Neuronal stem cell (in vitro differentiated cells): ENCODE results near the gene HSFX4.
"Not testable (repeated sequence)": the region's sequence is repeated elsewhere in the genome, so short reads cannot be mapped to it uniquely, and the experiment has no call there.

Experiments
- DNase-seq: peaks from one replicate; pipeline ENCODE4 v3.0.0-alpha.2; 2013; ENCODE audit warnings: low spot score
- H2AFZ ChIP-seq: one replicate; pipeline ENCODE4 v1.6.1; 2013; ENCODE audit warnings: mild to moderate bottlenecking, low read length, inconsistent platforms
- H2AK5ac ChIP-seq: 2 replicates; pipeline ENCODE4 v1.6.1; 2013; ENCODE audit warnings: low read depth, mild to moderate bottlenecking, inconsistent platforms, low read length, moderate library complexity, mixed read lengths
- H2BK120ac ChIP-seq: 2 replicates; pipeline ENCODE4 v1.6.1; 2013; ENCODE audit warnings: low read depth, mild to moderate bottlenecking, inconsistent platforms, low read length, moderate library complexity, mixed read lengths
- H2BK12ac ChIP-seq: one replicate; pipeline ENCODE4 v1.6.1; 2013; ENCODE audit warnings: low read length, inconsistent platforms
- H2BK15ac ChIP-seq: 2 replicates; pipeline ENCODE4 v1.6.1; 2013; ENCODE audit warnings: mild to moderate bottlenecking, low read length, inconsistent platforms, mixed read lengths
- H2BK5ac ChIP-seq: one replicate; pipeline ENCODE4 v1.6.1; 2013; ENCODE audit warnings: inconsistent platforms, mild to moderate bottlenecking, low read length, moderate library complexity
- H3K14ac ChIP-seq: one replicate; pipeline ENCODE4 v1.6.1; 2013; ENCODE audit warnings: low read length, inconsistent platforms
- H3K18ac ChIP-seq: 2 replicates; pipeline ENCODE4 v1.6.1; 2013; ENCODE audit warnings: low read length, inconsistent platforms
- H3K23ac ChIP-seq: 2 replicates; pipeline ENCODE4 v1.6.1; 2013; ENCODE audit warnings: low read depth, mild to moderate bottlenecking, mixed read lengths, low read length, inconsistent platforms; ENCODE audit not compliant: poor library complexity
- H3K27ac ChIP-seq: replicated peaks from 3 replicates; pipeline ENCODE4 v1.5.1; 2013; ENCODE audit warnings: low read length, inconsistent platforms
- H3K27me3 ChIP-seq, 3 experiments: 2 replicates each; pipeline ENCODE4 v1.6.1; 2013; ENCODE audit warnings: low read length in 3 of 3, mild to moderate bottlenecking in 2 of 3, inconsistent platforms in 1 of 3, low read depth in 1 of 3, mixed read lengths in 1 of 3, moderate library complexity in 1 of 3; ENCODE audit not compliant: control insufficient read depth in 3 of 3, insufficient read depth in 3 of 3
- H3K36me3 ChIP-seq, 2 donors: replicated peaks in 1 of 2; 2 replicates each; pipeline ENCODE4 v1.6.1; 2013; ENCODE audit warnings: low read length in 2 of 2; ENCODE audit not compliant: control insufficient read depth in 2 of 2, insufficient read depth in 2 of 2
- H3K4ac ChIP-seq: 2 replicates; pipeline ENCODE4 v1.6.1; 2013; ENCODE audit warnings: inconsistent platforms, mild to moderate bottlenecking, low read length, moderate library complexity
- H3K4me1 ChIP-seq, 2 donors: 1 replicate in 1 of 2; 2 replicates in 1 of 2; pipeline ENCODE4 v1.6.1; 2013; ENCODE audit warnings: low read length in 2 of 2, low read depth in 1 of 2; ENCODE audit not compliant: control insufficient read depth in 2 of 2, insufficient read depth in 1 of 2
- H3K4me2 ChIP-seq: one replicate; pipeline ENCODE4 v1.6.1; 2013; ENCODE audit warnings: mild to moderate bottlenecking, low read length, inconsistent platforms; ENCODE audit not compliant: insufficient read depth, poor library complexity, severe bottlenecking
- H3K4me3 ChIP-seq, 2 donors: 2 replicates each; pipeline ENCODE4 v1.5.1; 2013; ENCODE audit warnings: low read length in 2 of 2, mild to moderate bottlenecking in 2 of 2, inconsistent platforms in 1 of 2, moderate library complexity in 1 of 2
- H3K79me1 ChIP-seq: one replicate; pipeline ENCODE4 v1.6.1; 2013; ENCODE audit warnings: low read depth, mild to moderate bottlenecking, inconsistent platforms, low read length, moderate library complexity
- H3K9ac ChIP-seq: one replicate; pipeline ENCODE4 v1.6.1; 2013; ENCODE audit warnings: mild to moderate bottlenecking, low read depth, low read length, inconsistent platforms; ENCODE audit not compliant: poor library complexity
- H3K9me3 ChIP-seq, 2 donors: replicated peaks in 1 of 2; 2 replicates each; pipeline versions ENCODE3 to v1.6.1; 2013; ENCODE audit warnings: low read length in 2 of 2, mild to moderate bottlenecking in 2 of 2, inconsistent platforms in 1 of 2, low read depth in 1 of 2, mixed read lengths in 1 of 2, moderate library complexity in 1 of 2; ENCODE audit not compliant: control insufficient read depth in 2 of 2, insufficient read depth in 1 of 2
- H4K8ac ChIP-seq: one replicate; pipeline ENCODE4 v1.6.1; 2013; ENCODE audit warnings: low read depth, mild to moderate bottlenecking, inconsistent platforms, low read length, moderate library complexity
- H4K91ac ChIP-seq: one replicate; pipeline ENCODE4 v1.6.1; 2013; ENCODE audit warnings: low read length, low read depth, mild to moderate bottlenecking, inconsistent platforms; ENCODE audit not compliant: poor library complexity
- WGBS, 2 donors: extraction: QIAGEN DNeasy Blood & Tissue Kit; methylation state at CpG; one replicate each; pipeline ENCODE4 v1.1.7; 2013; ENCODE audit warnings: missing lambda C conversion rate in 2 of 2, mixed read lengths in 1 of 2; ENCODE audit not compliant: insufficient read length in 2 of 2, insufficient replicate concordance in 1 of 2; ENCODE audit errors: extremely low coverage in 2 of 2; 5-methylcytosine and 5-hydroxymethylcytosine counted together

HSFX4 gene

DNA sequence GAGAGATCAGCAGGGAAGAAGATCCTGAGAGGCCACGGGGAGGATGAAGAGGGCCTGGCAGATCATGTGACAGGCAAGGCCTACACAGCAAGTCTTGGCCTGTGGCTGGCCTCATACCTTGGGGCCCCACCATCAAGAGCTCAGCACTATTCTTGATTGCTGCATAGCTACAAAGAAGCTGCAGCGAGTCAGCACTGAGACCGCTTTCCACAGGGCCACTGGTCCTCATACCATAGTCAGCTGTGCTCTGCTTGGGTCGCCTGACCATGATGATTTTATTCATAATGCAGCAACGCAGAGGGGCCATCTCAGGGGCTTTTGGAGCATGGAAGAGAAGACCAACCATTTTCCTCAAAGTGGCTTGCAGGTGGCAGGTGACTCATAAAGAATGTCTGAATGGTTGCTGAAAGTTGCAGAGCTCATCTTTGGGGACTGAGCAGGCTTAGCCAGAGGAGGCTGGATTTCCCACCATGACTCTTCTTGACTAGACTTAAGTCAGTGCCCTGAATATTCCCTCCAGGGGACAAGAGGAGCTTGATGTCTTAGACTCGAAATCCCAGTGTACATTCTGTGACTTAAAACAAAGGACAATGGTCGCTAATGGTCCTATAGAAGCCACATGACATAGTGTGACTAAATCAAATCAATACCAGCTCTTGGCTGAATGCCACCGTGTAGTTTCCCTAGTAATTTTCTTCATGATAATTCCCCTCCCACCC lies 2.0 kb upstream of the HSFX4 start:
- not testable (repeated sequence) for H3K9me3 ChIP-seq, H4K91ac ChIP-seq, H3K14ac ChIP-seq, H3K23ac ChIP-seq, H3K4ac ChIP-seq, H3K4me1 ChIP-seq, H2AFZ ChIP-seq, H3K4me2 ChIP-seq, H3K79me1 ChIP-seq, H3K27ac ChIP-seq, H3K4me3 ChIP-seq, H3K9ac ChIP-seq, H2BK15ac ChIP-seq, H3K36me3 ChIP-seq, H2BK5ac ChIP-seq, H2AK5ac ChIP-seq, H2BK120ac ChIP-seq, H4K8ac ChIP-seq, DNase-seq, H2BK12ac ChIP-seq, H3K18ac ChIP-seq, H3K27me3 ChIP-seq
- no CpG with 5 or more reads among the region's 8 CpGs for WGBS, 2 donors

DNA sequence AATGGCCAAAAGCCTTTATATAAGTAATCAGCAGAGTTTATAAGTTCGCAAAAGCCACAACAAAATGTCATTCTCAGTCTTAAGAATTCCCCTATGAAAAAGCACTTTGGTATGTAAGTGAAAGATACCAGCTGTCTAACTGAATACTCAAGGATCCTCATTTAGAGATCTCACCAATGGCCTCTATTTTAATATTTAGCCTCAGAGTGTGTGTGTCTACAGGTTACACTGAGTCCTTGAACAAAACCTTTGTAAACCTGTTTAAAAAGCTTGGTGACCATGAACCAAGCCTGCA lies 1.5 kb upstream of the HSFX4 start:
- H3K14ac ChIP-seq, H2AK5ac ChIP-seq, H3K9ac ChIP-seq, H3K4ac ChIP-seq, DNase-seq, H3K23ac ChIP-seq, H2BK15ac ChIP-seq, H3K79me1 ChIP-seq, H3K27ac ChIP-seq, H3K9me3 ChIP-seq, H2BK120ac ChIP-seq, H3K4me3 ChIP-seq, H3K36me3 ChIP-seq, H2BK12ac ChIP-seq, H2BK5ac ChIP-seq, H3K18ac ChIP-seq, H3K4me2 ChIP-seq, H3K4me1 ChIP-seq, H2AFZ ChIP-seq, H4K91ac ChIP-seq, H4K8ac ChIP-seq, H3K27me3 ChIP-seq: not testable (repeated sequence)
- WGBS, 2 donors = no CpG with 5 or more reads among the region's 1 CpG

DNA sequence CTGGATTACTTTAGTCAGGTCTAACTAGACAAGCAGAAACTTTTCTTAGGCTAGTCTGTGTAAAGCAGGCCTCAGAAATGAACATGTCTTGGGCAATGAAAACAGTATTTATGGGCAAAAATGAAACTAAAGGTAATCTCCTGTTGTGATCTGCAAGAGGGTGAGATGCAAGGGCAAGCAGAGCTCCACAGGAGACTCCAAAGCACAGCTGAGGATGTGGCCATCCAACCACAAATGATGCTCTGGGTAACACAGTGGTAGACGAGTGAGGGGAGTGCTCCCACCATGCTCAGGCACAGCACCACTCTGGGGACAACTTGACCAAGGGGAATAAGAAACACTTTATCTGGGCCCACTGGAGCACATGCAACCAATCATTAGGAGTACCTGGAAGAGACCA lies 738 bp upstream of the HSFX4 start:
- not testable (repeated sequence) for H2AFZ ChIP-seq, H4K8ac ChIP-seq, H3K27ac ChIP-seq, H3K27me3 ChIP-seq, H3K4me2 ChIP-seq, H2BK5ac ChIP-seq, H3K9me3 ChIP-seq, DNase-seq, H2BK12ac ChIP-seq, H3K18ac ChIP-seq, H3K9ac ChIP-seq, H3K23ac ChIP-seq, H3K4me3 ChIP-seq, H2BK15ac ChIP-seq, H3K4me1 ChIP-seq, H3K14ac ChIP-seq, H3K79me1 ChIP-seq, H2AK5ac ChIP-seq, H4K91ac ChIP-seq, H3K36me3 ChIP-seq, H2BK120ac ChIP-seq, H3K4ac ChIP-seq
- WGBS, 2 donors = no CpG with 5 or more reads among the region's 1 CpG

DNA sequence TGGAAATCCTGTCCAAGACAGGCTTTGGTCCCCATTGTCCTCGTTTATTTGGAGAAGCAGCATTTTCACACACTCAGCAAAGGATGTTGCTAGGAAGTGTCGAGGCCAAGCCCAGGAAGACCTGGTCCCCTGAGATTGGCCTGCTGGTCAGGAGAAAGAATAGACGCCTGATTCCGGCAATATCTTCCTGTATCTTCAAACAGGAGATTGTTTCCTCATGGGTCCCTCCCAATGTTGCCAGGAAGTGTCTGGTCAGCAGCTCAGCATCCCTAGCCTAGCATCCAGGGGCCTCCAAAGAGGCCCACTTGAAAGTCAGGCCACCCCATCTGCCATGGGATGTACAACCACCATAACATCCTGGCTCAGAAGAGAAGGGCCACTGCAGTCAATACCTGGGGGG lies 2.0 kb downstream of the HSFX4 start:
- H2AFZ ChIP-seq, H3K27me3 ChIP-seq, H4K8ac ChIP-seq, H2BK120ac ChIP-seq, H3K4me1 ChIP-seq, H3K9ac ChIP-seq, DNase-seq, H2AK5ac ChIP-seq, H2BK15ac ChIP-seq, H3K4ac ChIP-seq, H2BK5ac ChIP-seq, H3K9me3 ChIP-seq, H3K27ac ChIP-seq, H3K14ac ChIP-seq, H3K18ac ChIP-seq, H4K91ac ChIP-seq, H3K23ac ChIP-seq, H3K4me2 ChIP-seq, H3K79me1 ChIP-seq, H3K36me3 ChIP-seq, H2BK12ac ChIP-seq, H3K4me3 ChIP-seq: not testable (repeated sequence)
- no CpG with 5 or more reads among the region's 4 CpGs for WGBS, 2 donors
